Stimulated activated CD4-positive, alpha-beta T cell treated with anti-CD3 and anti-CD28 coated beads, Interleukin-2, amount 100 ng/mL, for 48 hours (primary cell): ENCODE data around the gene BARX2.

ENCODE experiments used
- DNase-seq, 2 donors: peaks; one replicate each; pipeline ENCODE4 v3.0.0-alpha.2; 2020

The BARX2 gene

GRCh38 chr11:129402206-129403171 is 26.8 kb downstream of the BARX2 start:
- DNase-seq: no peak

- DNase-seq: no peak
Measured at GRCh38 chr11:129404731-129405130, 29.1 kb downstream of the BARX2 start.

GRCh38 chr11:129408865-129409444 is 33.3 kb downstream of the BARX2 start:
- peak in 1 of 2 donors; percentile 9 for DNase-seq

GRCh38 chr11:129410395-129410960 is 34.8 kb downstream of the BARX2 start:
- DNase-seq: no peak

- no peak for DNase-seq
Measured at GRCh38 chr11:129412494-129412893, 36.8 kb downstream of the BARX2 start.

- no peak for DNase-seq
Measured at GRCh38 chr11:129414144-129414872, 38.7 kb downstream of the BARX2 start.

- DNase-seq: no peak
Measured at GRCh38 chr11:129416080-129416820, 40.6 kb downstream of the BARX2 start.

GRCh38 chr11:129417458-129417857 is 41.8 kb downstream of the BARX2 start:
- no peak for DNase-seq

- DNase-seq: no peak
Measured at GRCh38 chr11:129418039-129418438, 42.4 kb downstream of the BARX2 start.

- DNase-seq: no peak
Measured at GRCh38 chr11:129419386-129419785, 43.7 kb downstream of the BARX2 start.

GRCh38 chr11:129423426-129423825 is 47.8 kb downstream of the BARX2 start:
- no peak for DNase-seq

GRCh38 chr11:129425214-129425613 is 49.6 kb downstream of the BARX2 start:
- no peak for DNase-seq

- DNase-seq: no peak
Measured at GRCh38 chr11:129426038-129426437, 50.4 kb downstream of the BARX2 start.

- DNase-seq: no peak
Measured at GRCh38 chr11:129426776-129427175, 51.1 kb downstream of the BARX2 start.

GRCh38 chr11:129427376-129427775 is 51.7 kb downstream of the BARX2 start:
- DNase-seq: no peak

GRCh38 chr11:129427816-129428406 is 52.3 kb downstream of the BARX2 start:
- DNase-seq: no peak

- no peak for DNase-seq
Measured at GRCh38 chr11:129428557-129428956, 52.9 kb downstream of the BARX2 start.

GRCh38 chr11:129434641-129435498 is 59.2 kb downstream of the BARX2 start:
- no peak for DNase-seq

- no peak for DNase-seq
Measured at GRCh38 chr11:129435499-129436245, 60.0 kb downstream of the BARX2 start.

GRCh38 chr11:129436573-129436972 is 60.9 kb downstream of the BARX2 start:
- DNase-seq: no peak
